Omental fat pad (tissue), 4 donors: Measurements from ENCODE around the gene LHFPL6. TPM values are rescaled to one million over a fixed set of nuclear protein-coding genes. Genes with fewer than 3 reads are reported as not detected.

Experiments
- total RNA-seq, 4 donors: library from RNA; depleted of rRNA; stranded (reverse); fragments of >200 nt; gene quantifications; one replicate each; pipeline ENCODE4 v1.1.0, GENCODE V29; 2016

LHFPL6 gene
- total RNA-seq, 4 donors from 2014 or later = 66.1 to 208 (median 109) TPM

Other genes starting within 250 kb of the LHFPL6 start
- 10 to 100 TPM in 3 of 4 donors, 1 to 10 TPM in 1; 9.8 to 20.9 (median 15.8) TPM for gene COG6, start 52.5 kb upstream of the LHFPL6 start, total RNA-seq